Measurements from ENCODE around the gene GSG1L2. TPM values are rescaled to one million over a fixed set of nuclear protein-coding genes. Genes with fewer than 3 reads are reported as not detected.

The GSG1L2 gene
- total and polyA plus RNA-seq, 2 of the 4 experiments (the other 2 are of a cell fraction), result not detected

GRCh38 chr17:9805769-9806168 lies 16.1 kb downstream of the GSG1L2 start:
- intact Hi-C loops (cut with micrococcal nuclease), result no loop called here
- no peak overlapping the region for H4K5ac ChIP-seq (ENCODE audit: low read depth, low read length)
- no peak overlapping the region for H2BK120ac ChIP-seq (ENCODE audit: low read depth, low read length)
- no TSS peak for BruUV-seq (replicated peaks)
- no peak overlapping the region for H3K4me3 ChIP-seq (ENCODE audit: insufficient read depth, low read depth, low read length)
- no peaks in the 10 kb centered on the region for H3K27me3 ChIP-seq (ENCODE audit: control insufficient read depth, insufficient read depth, low read length)
- no peaks in the 10 kb centered on the region for H3K79me1 ChIP-seq (ENCODE audit: low read depth in 1 of 2, low read length in 2 of 2)
- in situ Hi-C loops (cut with MboI; ENCODE audit: low sequenced_read_pairs), result no loop called here
- no peak overlapping the region for H4K91ac ChIP-seq (ENCODE audit: insufficient read depth, low read depth, low read length)
- H3K27ac ChIP-seq (ENCODE audit: insufficient read depth, low read length), result no peak overlapping the region
- no peaks in the 10 kb centered on the region for H4K20me1 ChIP-seq (ENCODE audit: insufficient read depth, low read length)
- no peaks in the 10 kb centered on the region for H3K36me3 ChIP-seq (ENCODE audit: control insufficient read depth, insufficient read depth, low read length)
- H4K8ac ChIP-seq (ENCODE audit: low read depth in 2 of 2, low read length in 2 of 2), result no peak overlapping the region
- WGBS, 2 experiments (ENCODE audit: extremely low coverage in 2 of 2, insufficient read length in 1 of 2), result 34% methylated on average over 4 of the region's 4 CpGs; no CpG with 5 or more reads in 1 of the 2 experiments
- H3K9ac ChIP-seq (ENCODE audit: low read depth, low read length), result no peak overlapping the region
- H2BK15ac ChIP-seq (ENCODE audit: low read depth, low read length), result no peak overlapping the region
- dilution Hi-C loops (cut with HindIII; ENCODE audit: low sequenced_read_pairs, unreplicated experiment), result no loop called here
- DNase-seq, result no peak
- H2AK5ac ChIP-seq (ENCODE audit: low read depth, low read length), result no peak overlapping the region
- H3K14ac ChIP-seq (replicated peaks; ENCODE audit: low read depth, low read length), result no peak overlapping the region
- POLR2A ChIA-PET (ENCODE audit: unreplicated experiment), result no interaction called here
- CTCF ChIA-PET, result no interaction called here
- TF ChIP-seq ELK1 (IDR thresholded peaks at IDR 0.05; ENCODE audit: borderline replicate concordance, low read depth, low read length), result no peak
- TF ChIP-seq RFX5 (IDR thresholded peaks at IDR 0.05; ENCODE audit: low read depth, low read length), result no peak
- TF ChIP-seq RAD21 (IDR thresholded peaks at IDR 0.05; ENCODE audit: low read length), result no peak
- H2AFZ ChIP-seq (replicated peaks; ENCODE audit: low read length, poor library complexity), result no peak overlapping the region
- H2BK5ac ChIP-seq (ENCODE audit: low read depth, low read length, poor library complexity, severe bottlenecking), result no peak overlapping the region
- ATAC-seq (ENCODE audit: low read depth), result no peak
- no peak overlapping the region for H3K18ac ChIP-seq (ENCODE audit: low read depth, low read length)
- no peak overlapping the region for H3K4me2 ChIP-seq (ENCODE audit: low read depth, low read length)
- H3K9me1 ChIP-seq (ENCODE audit: insufficient read depth, low read length), result no peaks in the 10 kb centered on the region
- H3K9me3 ChIP-seq (ENCODE audit: control insufficient read depth, insufficient read depth, low read length), result peaks cover 4% of the 10 kb centered on the region; the same call in 1 of the 2 replicates
- H3K4me1 ChIP-seq (ENCODE audit: control insufficient read depth, insufficient read depth, low read length), result no peaks in the 10 kb centered on the region
- H3K56ac ChIP-seq (ENCODE audit: extremely low read depth, insufficient read depth, low read length), result no peak overlapping the region
- H2BK20ac ChIP-seq (ENCODE audit: low read depth, low read length), result no peak overlapping the region
- no peak overlapping the region for H3K23ac ChIP-seq (ENCODE audit: low read depth, low read length)
- H3K4ac ChIP-seq (ENCODE audit: low read depth, low read length), result no peak overlapping the region
- H2AK9ac ChIP-seq (replicated peaks; ENCODE audit: low read depth, low read length, poor library complexity), result no peak overlapping the region

Measured in IMR-90 (cell line).